Neural crest cell (in vitro differentiated cells): Measurements from ENCODE around the gene IFT27. TPM values are rescaled to one million over a fixed set of nuclear protein-coding genes. Genes with fewer than 3 reads are reported as not detected.

Experiments used
- DNase-seq: peaks from one replicate; pipeline ENCODE4 v3.0.0; 2021; ENCODE audit warnings: low read depth, mixed read lengths, low spot score
- H3K27ac Mint-ChIP-seq: one replicate; pipeline ENCODE4 v1.8.0; 2021; ENCODE audit warnings: mild to moderate bottlenecking, mixed read lengths; ENCODE audit not compliant: unreplicated experiment
- H3K27me3 Mint-ChIP-seq: 2 replicates; pipeline ENCODE4 v1.8.0; 2021; ENCODE audit warnings: low read depth, mild to moderate bottlenecking, mixed read lengths
- H3K36me3 Mint-ChIP-seq: 2 replicates; pipeline ENCODE4 v1.8.0; 2021; ENCODE audit warnings: low read depth, mild to moderate bottlenecking, mixed read lengths
- H3K4me1 Mint-ChIP-seq: 2 replicates; pipeline ENCODE4 v1.8.0; 2021; ENCODE audit warnings: mixed read lengths
- H3K4me3 Mint-ChIP-seq: one replicate; pipeline ENCODE4 v1.8.0; 2021; ENCODE audit warnings: mild to moderate bottlenecking, mixed read lengths
- H3K9me3 Mint-ChIP-seq: 2 replicates; pipeline ENCODE4 v1.8.0; 2021; ENCODE audit warnings: mixed read lengths
- total RNA-seq: library from RNA; stranded (reverse); gene quantifications from 2 replicates; pipeline ENCODE4 v1.2.1, GENCODE V29; 2021
- TF ChIP-seq, protein P1 (sequence below): fragments of 200-600 bp; sonication (generic); conservative IDR thresholded peaks from 2 replicates; pipeline ENCODE4 v1.5.0; 2021; ENCODE audit warnings: antibody characterized with exemption, mild to moderate bottlenecking

The IFT27 gene
- total RNA-seq, 1 donor from 2014 or later, result 55.4 TPM

GRCh38 chr22:36745301-36745995 lies 30.5 kb downstream of the IFT27 start:
- TF ChIP-seq, protein P1, sequence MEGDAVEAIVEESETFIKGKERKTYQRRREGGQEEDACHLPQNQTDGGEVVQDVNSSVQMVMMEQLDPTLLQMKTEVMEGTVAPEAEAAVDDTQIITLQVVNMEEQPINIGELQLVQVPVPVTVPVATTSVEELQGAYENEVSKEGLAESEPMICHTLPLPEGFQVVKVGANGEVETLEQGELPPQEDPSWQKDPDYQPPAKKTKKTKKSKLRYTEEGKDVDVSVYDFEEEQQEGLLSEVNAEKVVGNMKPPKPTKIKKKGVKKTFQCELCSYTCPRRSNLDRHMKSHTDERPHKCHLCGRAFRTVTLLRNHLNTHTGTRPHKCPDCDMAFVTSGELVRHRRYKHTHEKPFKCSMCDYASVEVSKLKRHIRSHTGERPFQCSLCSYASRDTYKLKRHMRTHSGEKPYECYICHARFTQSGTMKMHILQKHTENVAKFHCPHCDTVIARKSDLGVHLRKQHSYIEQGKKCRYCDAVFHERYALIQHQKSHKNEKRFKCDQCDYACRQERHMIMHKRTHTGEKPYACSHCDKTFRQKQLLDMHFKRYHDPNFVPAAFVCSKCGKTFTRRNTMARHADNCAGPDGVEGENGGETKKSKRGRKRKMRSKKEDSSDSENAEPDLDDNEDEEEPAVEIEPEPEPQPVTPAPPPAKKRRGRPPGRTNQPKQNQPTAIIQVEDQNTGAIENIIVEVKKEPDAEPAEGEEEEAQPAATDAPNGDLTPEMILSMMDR, result no peak
- no peaks in the 10 kb centered on the region for H3K9me3 Mint-ChIP-seq
- H3K27me3 Mint-ChIP-seq, result peaks cover 12% of the 10 kb centered on the region
- no peak overlapping the region for H3K27ac Mint-ChIP-seq
- H3K36me3 Mint-ChIP-seq, result no peaks in the 10 kb centered on the region
- DNase-seq, result no peak
- no peak overlapping the region for H3K4me3 Mint-ChIP-seq
- H3K4me1 Mint-ChIP-seq, result no peaks in the 10 kb centered on the region

DNA sequence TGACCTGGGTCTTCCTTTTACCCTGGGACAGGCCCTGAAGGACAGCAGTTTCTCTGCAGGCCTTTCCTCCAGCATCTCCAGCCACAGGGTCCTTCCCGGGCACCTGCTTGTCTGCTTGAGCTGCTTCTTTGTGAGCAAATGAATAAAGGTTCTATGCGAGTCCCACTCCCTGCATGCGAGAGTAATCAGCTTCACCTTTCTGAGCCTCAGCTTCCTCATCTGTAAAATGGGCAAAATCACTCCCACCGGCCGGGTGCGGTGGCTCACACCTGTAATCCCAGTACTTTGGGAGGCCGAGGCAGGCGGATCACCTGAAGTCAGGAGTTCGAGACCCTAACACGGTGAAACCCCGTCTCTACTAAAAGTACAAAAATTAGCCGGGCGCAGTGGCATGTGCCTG lies 31.1 kb downstream of the IFT27 start:
- H3K36me3 Mint-ChIP-seq, result no peaks in the 10 kb centered on the region
- H3K4me3 Mint-ChIP-seq, result no peak overlapping the region
- TF ChIP-seq, protein P1, result no peak
- no peak overlapping the region for H3K27ac Mint-ChIP-seq
- H3K9me3 Mint-ChIP-seq, result no peaks in the 10 kb centered on the region
- no peak for DNase-seq
- H3K4me1 Mint-ChIP-seq, result no peaks in the 10 kb centered on the region
- peaks cover 16% of the 10 kb centered on the region for H3K27me3 Mint-ChIP-seq

- H3K27me3 Mint-ChIP-seq, result peaks cover 17% of the 10 kb centered on the region
- H3K4me1 Mint-ChIP-seq, result no peaks in the 10 kb centered on the region
- TF ChIP-seq, protein P1, result no peak
- no peak overlapping the region for H3K27ac Mint-ChIP-seq
- no peaks in the 10 kb centered on the region for H3K9me3 Mint-ChIP-seq
- no peak for DNase-seq
- no peaks in the 10 kb centered on the region for H3K36me3 Mint-ChIP-seq
- no peak overlapping the region for H3K4me3 Mint-ChIP-seq
These were observed 31.5 kb downstream of the IFT27 start for GRCh38 chr22:36744413-36744765.

DNA sequence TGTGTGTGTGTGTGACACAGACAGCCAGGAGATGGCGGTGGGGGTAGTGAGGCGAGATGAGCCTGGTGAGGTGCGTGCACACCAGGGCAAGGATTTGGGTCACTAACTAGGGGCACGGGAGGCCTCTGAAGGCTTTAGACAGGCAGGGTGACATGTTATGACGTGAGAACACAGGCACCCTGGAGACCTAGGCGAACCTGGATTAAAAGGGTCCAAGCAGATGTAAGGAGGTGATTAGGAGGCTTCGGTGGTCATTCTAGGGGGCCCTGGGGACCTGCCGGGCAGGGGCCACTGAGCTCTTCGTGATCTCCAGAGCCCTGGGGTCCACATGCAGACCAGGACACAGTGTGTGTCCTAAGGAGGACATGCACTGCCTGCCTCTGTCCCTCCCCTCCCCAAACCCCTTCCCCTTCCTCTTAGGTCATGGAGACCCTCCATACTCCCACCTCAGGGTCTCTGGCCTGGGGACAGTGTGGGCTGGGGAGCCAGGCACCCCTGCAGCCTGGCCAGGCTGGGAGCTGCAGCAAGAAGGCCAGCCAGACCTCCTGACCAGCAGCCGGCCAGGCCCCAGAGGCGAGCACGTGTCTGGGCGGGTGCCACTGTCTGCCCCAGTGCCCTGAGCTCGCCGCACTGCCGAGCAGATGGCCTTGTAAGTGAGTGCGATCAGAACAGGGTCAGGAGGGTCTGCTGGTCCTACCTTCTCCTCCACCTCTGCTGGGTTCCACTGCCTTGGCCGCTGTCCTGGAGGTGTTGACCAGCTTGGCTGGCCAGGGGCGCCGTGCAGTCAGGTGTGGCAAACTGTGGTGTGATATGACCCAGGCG lies 32.1 kb downstream of the IFT27 start:
- TF ChIP-seq, protein P1, result no peak
- no peak for DNase-seq
- no peaks in the 10 kb centered on the region for H3K4me1 Mint-ChIP-seq
- peaks cover 2% of the 10 kb centered on the region for H3K9me3 Mint-ChIP-seq
- no peak overlapping the region for H3K27ac Mint-ChIP-seq
- H3K27me3 Mint-ChIP-seq, result peaks cover 23% of the 10 kb centered on the region
- H3K4me3 Mint-ChIP-seq, result no peak overlapping the region
- no peaks in the 10 kb centered on the region for H3K36me3 Mint-ChIP-seq

DNA sequence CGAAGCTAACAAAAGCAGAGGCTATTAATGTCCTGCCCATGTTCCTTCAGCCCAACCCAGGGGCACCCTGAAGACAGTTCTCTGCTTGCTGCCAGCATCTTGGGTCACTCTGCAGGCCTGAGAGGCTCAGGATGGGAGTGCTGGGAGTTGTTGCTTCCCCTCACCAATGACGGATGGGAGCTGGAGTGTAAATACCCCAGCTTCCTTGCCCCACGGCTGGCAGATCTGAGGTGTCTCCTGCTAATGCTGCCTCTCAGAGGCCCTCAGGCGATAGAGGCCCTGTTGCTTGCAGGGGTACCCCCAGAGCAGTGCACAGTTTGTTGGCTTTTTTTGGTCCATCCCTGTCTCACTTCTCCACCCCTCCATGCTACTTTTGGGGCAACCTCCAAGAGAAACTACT lies 32.9 kb downstream of the IFT27 start:
- Mint-ChIP-seq H3K36me3 (no peaks in the 10 kb centered on the region), H3K27me3 (peaks cover 31% of the 10 kb centered on the region), H3K27ac (no peak overlapping the region), H3K9me3 (peaks cover 2% of the 10 kb centered on the region), H3K4me3 (no peak overlapping the region), H3K4me1 (no peaks in the 10 kb centered on the region)
- no peak for DNase-seq
- TF ChIP-seq, protein P1, result no peak
